SU-DHL-6 (cell line): ENCODE data around the gene SOD3.

Experiments
- H2AFZ ChIP-seq: fragments of 200-600 bp; sonication (generic); 2 replicates; pipeline ENCODE4 v1.6.1; 2014; ENCODE audit warnings: low read depth, mild to moderate bottlenecking, moderate library complexity, mixed read lengths, antibody characterized with exemption, low read length; ENCODE audit not compliant: severe bottlenecking
- H3F3A ChIP-seq: fragments of 200-600 bp; shearing (Covaris generic); 2 replicates; pipeline ENCODE4 v1.6.0; 2016; ENCODE audit warnings: antibody characterized with exemption, mild to moderate bottlenecking; ENCODE audit not compliant: insufficient read depth
- H3K27ac ChIP-seq: fragments of 200-600 bp; sonication (generic); 2 replicates; pipeline ENCODE4 v1.5.1; 2016; ENCODE audit warnings: low read depth, mild to moderate bottlenecking, low read length, moderate library complexity, mixed read lengths
- H3K27me3 ChIP-seq: fragments of 200-600 bp; sonication (generic), shearing (Covaris generic); 2 replicates; pipeline ENCODE4 v1.6.0; 2014; ENCODE audit warnings: mild to moderate bottlenecking, low read length
- H3K36me3 ChIP-seq: fragments of 200-600 bp; sonication (generic); 2 replicates; pipeline ENCODE4 v1.6.1; 2014; ENCODE audit warnings: mild to moderate bottlenecking, low read length, mixed read lengths
- H3K4me2 ChIP-seq: fragments of 300-600, 200-600 bp; shearing (Covaris generic), sonication (generic); 2 replicates; pipeline ENCODE4 v1.6.0; 2014; ENCODE audit warnings: low read length, low read depth, mild to moderate bottlenecking; ENCODE audit not compliant: poor library complexity, severe bottlenecking
- H3K4me3 ChIP-seq: fragments of 200-600 bp; sonication (generic); 2 replicates; pipeline ENCODE4 v1.5.1; 2014; ENCODE audit warnings: antibody characterized with exemption, low read length, mild to moderate bottlenecking, mixed read lengths; ENCODE audit not compliant: insufficient read depth, poor library complexity, severe bottlenecking
- H3K79me2 ChIP-seq: fragments of 200-600 bp; sonication (generic); 2 replicates; pipeline ENCODE4 v1.6.1; 2014; ENCODE audit warnings: mild to moderate bottlenecking, low read length, moderate library complexity; ENCODE audit not compliant: insufficient read depth
- H3K9ac ChIP-seq: fragments of 200-600 bp; sonication (generic); 2 replicates; pipeline ENCODE4 v1.7.0; 2014; ENCODE audit warnings: mild to moderate bottlenecking, low read length
- H3K9me2 ChIP-seq: fragments of 200-600 bp; sonication (generic); replicated peaks from 2 replicates; pipeline ENCODE4 v1.6.1; 2014; ENCODE audit warnings: low read length; ENCODE audit not compliant: insufficient read depth
- H3K9me3 ChIP-seq: fragments of 200-600 bp; sonication (generic); 2 replicates; pipeline ENCODE4 v1.6.1; 2014; ENCODE audit warnings: low read length, mixed read lengths; ENCODE audit not compliant: insufficient read depth
- H4K20me1 ChIP-seq: fragments of 200-600 bp; sonication (generic); 2 replicates; pipeline ENCODE4 v1.6.1; 2014; ENCODE audit warnings: low read depth, mild to moderate bottlenecking, antibody characterized with exemption, low read length, moderate library complexity, mixed read lengths
- CTCF ChIP-seq: fragments of 200-600 bp; sonication (generic); IDR thresholded peaks from one replicate; pipeline ENCODE4 v1.5.1; 2017; ENCODE audit warnings: antibody characterized with exemption, mild to moderate bottlenecking, low read length, moderate library complexity; ENCODE audit not compliant: insufficient read depth, poor library complexity, severe bottlenecking
- EZH2phosphoT487 ChIP-seq: fragments of 200-600 bp; sonication (generic), shearing (Covaris generic); conservative IDR thresholded peaks from 2 replicates; pipeline ENCODE4 v1.6.1; 2018; ENCODE audit warnings: mild to moderate bottlenecking, antibody characterized with exemption, low read length, moderate library complexity, mixed read lengths

The SOD3 gene

GRCh38 chr4:24845132-24845531 lies 49.8 kb downstream of the SOD3 start:
- Histone ChIP-seq H2AFZ (no peak overlapping the region), H3F3A (no peaks in the 10 kb centered on the region), H3K4me3 (no peak overlapping the region), H3K36me3 (no peaks in the 10 kb centered on the region), H4K20me1 (no peaks in the 10 kb centered on the region), H3K79me2 (no peaks in the 10 kb centered on the region), H3K9ac (no peak overlapping the region), H3K27ac (no peak overlapping the region), H3K4me2 (no peak overlapping the region), H3K9me2 (no peaks in the 10 kb centered on the region), H3K27me3 (no peaks in the 10 kb centered on the region), H3K9me3 (no peaks in the 10 kb centered on the region)
- TF ChIP-seq CTCF: no peak

- TF ChIP-seq EZH2phosphoT487 (no peak), CTCF (no peak)
- Histone ChIP-seq H4K20me1 (no peaks in the 10 kb centered on the region), H3K9me3 (no peaks in the 10 kb centered on the region), H3K9ac (no peak overlapping the region), H3K79me2 (no peaks in the 10 kb centered on the region), H3K4me2 (no peak overlapping the region), H3F3A (no peaks in the 10 kb centered on the region), H3K27ac (no peak overlapping the region), H2AFZ (no peak overlapping the region), H3K27me3 (no peaks in the 10 kb centered on the region), H3K9me2 (no peaks in the 10 kb centered on the region), H3K36me3 (no peaks in the 10 kb centered on the region), H3K4me3 (no peak overlapping the region)
These were observed 50.5 kb downstream of the SOD3 start for GRCh38 chr4:24845902-24846301.

- Histone ChIP-seq H3K4me3 (no peak overlapping the region), H3K27me3 (no peaks in the 10 kb centered on the region), H3K27ac (no peak overlapping the region), H3K9me3 (no peaks in the 10 kb centered on the region), H3K9me2 (no peaks in the 10 kb centered on the region), H3F3A (no peaks in the 10 kb centered on the region), H3K36me3 (no peaks in the 10 kb centered on the region), H3K4me2 (no peak overlapping the region), H4K20me1 (no peaks in the 10 kb centered on the region), H3K79me2 (no peaks in the 10 kb centered on the region), H3K9ac (no peak overlapping the region), H2AFZ (no peak overlapping the region)
- TF ChIP-seq CTCF: no peak
- TF ChIP-seq EZH2phosphoT487: no peak
These were observed 51.3 kb downstream of the SOD3 start for GRCh38 chr4:24846716-24847115.

- TF ChIP-seq EZH2phosphoT487: no peak
- no peak for TF ChIP-seq CTCF
- no peaks in the 10 kb centered on the region for H3K9me2 ChIP-seq
- no peaks in the 10 kb centered on the region; the same call in 1 of the 2 replicates for H3K27me3 ChIP-seq
- H2AFZ ChIP-seq: no peak overlapping the region
- no peak overlapping the region for H3K27ac ChIP-seq
- no peaks in the 10 kb centered on the region for H3F3A ChIP-seq
- no peaks in the 10 kb centered on the region for H3K9me3 ChIP-seq
- H3K4me2 ChIP-seq: no peak overlapping the region
- no peak overlapping the region for H3K4me3 ChIP-seq
- H3K9ac ChIP-seq: no peak overlapping the region
- H4K20me1 ChIP-seq: no peaks in the 10 kb centered on the region
- H3K79me2 ChIP-seq: no peaks in the 10 kb centered on the region
- H3K36me3 ChIP-seq: no peaks in the 10 kb centered on the region
These were observed 54.0 kb downstream of the SOD3 start for GRCh38 chr4:24849351-24849750.
